CD4-positive, alpha-beta T cell treated with Interleukin-4 for 4 hours (primary cell): Measurements from ENCODE around the gene MGAT4C.

Experiments
- DNase-seq: peaks from one replicate; pipeline ENCODE4 v3.0.0-alpha.2; 2020

The MGAT4C gene

DNA sequence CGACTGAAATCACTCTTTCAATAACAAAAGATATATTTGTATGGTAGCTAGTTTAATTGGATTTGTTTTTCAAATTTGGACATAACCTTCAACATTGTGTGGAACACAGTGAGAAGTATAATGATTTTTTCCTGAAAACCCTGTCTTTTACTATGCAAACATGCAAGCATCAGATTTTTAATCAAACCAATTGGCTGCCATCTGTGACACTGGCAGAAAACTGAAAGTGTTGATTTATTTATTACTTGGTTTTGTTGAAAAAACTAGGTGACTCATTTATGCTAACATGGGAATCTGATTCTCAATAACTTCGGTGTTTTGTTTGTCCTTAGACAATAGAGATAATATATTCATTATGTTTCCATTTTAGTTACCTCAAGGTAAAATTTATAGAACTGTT lies 300.1 kb downstream of the MGAT4C start:
- DNase-seq, result no peak

DNA sequence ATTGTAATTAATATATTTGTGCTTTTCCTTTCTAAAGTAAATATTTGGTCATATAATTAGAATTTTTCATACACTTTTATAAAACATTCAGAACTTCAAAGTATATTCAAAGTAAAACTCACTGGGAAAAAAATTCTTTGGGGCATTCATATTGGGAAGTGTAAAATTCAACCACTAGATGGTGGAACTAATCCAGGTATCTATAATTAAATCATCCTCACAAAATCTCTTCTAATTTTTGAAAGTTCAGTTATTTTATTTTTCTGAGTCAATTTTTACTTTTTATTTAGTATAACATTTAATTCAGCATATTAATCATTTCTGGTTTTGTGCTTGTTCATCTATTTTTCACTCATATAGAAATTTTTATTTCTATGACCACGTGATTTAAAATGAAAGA lies 301.1 kb downstream of the MGAT4C start:
- DNase-seq, result no peak

DNA sequence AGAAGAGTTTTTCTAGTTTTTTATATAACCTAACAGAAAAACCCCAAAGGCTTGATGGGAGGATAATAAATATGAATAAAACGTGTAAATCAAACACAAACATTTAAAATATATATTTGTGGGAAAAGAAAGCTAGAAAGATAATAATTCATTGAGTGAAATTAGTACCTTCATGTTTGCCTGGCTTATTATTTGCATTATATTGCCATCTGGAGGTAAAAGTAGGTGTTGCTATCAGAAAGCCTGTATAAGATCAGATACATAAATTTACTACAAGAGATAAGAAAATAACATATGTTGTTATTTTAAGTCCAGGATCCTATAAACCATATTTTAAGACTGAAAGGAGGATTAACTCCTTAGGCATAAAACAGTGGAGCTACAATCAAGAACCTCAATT lies 304.4 kb downstream of the MGAT4C start:
- DNase-seq, result no peak

DNA sequence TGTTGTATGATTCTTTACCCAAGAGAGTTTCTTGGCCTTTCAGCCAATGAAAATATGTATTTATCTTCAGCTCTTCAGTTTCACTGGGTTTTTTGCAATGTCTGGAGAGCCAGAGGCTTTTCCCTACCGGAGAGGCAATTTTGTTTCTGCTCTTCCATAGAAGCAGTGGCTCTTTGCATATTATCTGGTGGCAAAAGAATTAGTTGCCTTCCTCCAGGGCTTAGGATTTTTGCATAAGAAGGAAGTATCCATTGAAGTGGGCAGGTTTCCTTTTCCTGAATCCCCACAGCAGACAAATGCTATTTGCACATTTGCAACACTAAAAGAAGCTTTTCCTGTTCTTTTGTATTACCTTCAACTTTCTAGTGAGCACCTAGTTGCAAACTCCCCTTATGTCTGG lies 306.9 kb downstream of the MGAT4C start:
- no peak for DNase-seq

DNA sequence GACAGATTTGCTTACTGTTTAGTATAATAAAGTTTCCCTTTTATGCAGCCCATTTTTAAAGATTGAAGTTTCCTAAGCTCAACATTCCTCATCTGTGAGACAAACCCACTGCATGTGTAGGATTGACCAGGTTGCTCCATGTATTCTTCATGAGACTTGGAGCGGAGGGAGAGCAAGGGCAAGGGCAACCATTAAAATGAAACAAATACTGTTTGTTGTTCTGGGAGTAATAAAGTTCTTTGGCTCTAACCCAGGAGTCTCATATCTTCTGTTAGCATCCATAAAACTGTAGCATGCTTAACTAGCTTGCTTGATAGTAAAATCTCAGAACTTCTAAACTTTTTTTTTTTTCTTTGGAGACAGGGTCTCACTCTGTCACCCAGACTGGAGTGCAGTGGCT lies 307.9 kb downstream of the MGAT4C start:
- DNase-seq, result no peak

DNA sequence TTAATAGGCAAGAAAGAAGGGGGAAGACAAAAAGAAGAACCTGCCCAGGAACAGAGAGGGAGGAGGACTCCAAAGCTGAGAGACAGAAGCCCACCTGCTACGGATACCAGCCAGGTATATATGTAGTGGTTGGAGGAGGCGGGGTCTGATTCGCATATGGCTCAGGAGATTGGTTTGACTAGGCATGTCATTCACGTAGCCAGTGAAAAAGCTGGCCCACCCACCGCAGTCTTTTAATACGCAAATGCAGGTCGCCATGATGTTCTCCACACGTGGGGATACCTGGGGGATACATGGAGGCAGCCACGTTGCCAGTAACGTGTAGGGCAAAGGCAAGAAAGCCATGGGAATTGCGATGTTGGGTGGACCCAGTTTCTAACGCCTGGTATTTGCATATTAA lies 308.9 kb downstream of the MGAT4C start:
- no peak for DNase-seq

DNA sequence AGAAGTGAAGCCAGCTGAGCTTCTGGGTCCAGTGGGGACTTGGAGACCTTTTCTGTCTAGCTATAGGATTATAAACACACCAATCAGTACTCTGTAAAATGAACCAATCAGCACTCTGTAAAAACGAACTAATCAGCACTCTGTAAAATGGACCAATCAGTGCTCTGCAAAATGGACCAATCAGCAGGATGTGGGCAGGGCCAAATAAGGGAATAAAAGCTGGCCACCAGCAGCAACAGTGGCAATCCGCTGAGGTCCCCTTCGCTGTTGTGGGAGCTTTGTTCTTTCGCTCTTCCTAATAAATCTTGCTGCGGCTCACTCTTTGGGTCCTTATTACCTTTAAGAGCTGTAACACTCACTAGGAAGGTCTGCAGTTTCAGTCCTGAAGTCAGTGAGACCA lies 309.8 kb downstream of the MGAT4C start:
- DNase-seq, result no peak

DNA sequence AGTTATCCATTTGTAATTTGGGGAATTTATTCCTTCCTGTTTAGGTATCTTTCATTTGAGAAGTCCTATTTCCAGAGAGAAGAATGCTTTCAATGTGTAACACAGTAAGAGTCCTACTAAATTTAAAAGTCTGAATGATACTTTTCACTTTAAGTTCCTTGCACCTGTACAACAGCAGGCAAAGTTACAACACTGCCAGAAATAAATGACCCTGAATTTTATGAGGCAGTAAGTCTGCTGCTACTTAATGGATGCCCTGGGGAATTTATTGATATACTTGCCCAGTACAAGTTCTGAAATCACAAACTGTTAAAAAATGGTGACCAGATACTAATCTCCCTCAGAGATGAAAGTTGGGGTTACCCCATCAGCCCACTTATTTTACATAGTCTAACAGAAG lies 329.0 kb downstream of the MGAT4C start:
- no peak for DNase-seq

DNA sequence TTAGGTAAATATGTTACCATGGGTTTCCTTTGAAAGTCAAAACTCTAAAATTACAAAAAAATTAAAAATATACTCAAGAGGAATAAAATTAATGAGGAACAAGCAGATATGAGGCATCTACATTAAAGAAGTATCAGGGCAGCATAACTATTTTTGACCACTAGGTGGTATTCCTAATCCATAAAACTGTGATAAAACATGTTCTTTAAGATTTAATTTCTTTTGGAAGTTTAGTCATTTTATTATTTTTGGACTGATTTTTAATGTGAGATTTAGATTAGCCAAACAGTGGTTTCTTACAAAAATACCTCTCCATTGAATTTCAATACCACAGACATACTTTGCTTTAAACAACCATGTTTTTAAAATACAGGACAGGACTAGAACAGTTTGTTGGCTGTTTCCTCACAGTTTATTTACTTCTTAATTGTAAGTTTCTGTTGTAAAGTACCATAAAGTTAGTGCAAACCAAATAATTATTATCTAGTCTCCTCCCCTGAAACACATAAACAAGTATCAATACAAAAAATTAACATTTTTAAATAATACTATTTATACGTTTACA lies 332.3 kb downstream of the MGAT4C start:
- DNase-seq, result no peak

DNA sequence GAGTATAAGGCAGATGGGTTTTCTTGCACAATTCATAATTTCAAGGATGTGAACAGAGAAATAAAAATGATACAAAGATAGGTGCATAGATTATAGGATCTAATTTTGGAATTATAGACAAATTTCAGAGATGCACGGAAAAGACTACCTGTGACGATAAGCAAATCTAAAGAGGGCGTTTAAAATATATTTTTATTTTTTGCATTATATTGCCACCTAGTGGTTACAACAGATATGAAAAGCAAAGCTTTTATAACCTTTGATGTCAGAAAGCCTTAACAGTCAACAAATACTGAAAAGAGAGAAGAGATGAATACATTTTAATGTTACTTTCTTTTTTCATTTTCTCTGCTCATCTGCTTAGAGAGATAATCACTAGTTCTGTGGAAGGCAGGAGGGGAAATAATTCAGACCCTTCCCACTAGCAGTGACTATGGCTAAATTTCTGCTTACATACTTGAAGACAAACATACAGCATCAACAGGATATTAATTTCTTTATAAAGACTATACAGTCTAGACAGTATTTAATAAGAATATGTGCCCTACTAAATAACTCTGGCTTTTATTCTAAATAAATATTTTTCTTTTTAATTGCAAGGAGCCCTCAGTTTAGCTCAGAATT lies 335.8 kb downstream of the MGAT4C start:
- DNase-seq, result no peak
